Thyroid gland (tissue), 4 donors: ENCODE measurements around the gene HECTD4.

Experiments used
- POLR2A ChIP-seq, 2 donors: fragments of 450-650 bp; IDR thresholded peaks; one replicate each; pipeline ENCODE4 v1.6.1; 2017; ENCODE audit warnings: antibody characterized with exemption in 2 of 2, mild to moderate bottlenecking in 2 of 2, moderate library complexity in 1 of 2
- TF ChIP-seq, protein P1 (sequence below), 6 experiments: fragments of 200-600 bp in 3 of 6; fragments of 450-650 bp in 3 of 6; sonication (generic) in 3 of 6; IDR thresholded peaks; one replicate each; pipeline ENCODE4 v1.5.1; 2016 to 2019; ENCODE audit warnings: antibody characterized with exemption in 6 of 6, mild to moderate bottlenecking in 2 of 6, inconsistent platforms in 1 of 6, moderate library complexity in 1 of 6

DNA sequence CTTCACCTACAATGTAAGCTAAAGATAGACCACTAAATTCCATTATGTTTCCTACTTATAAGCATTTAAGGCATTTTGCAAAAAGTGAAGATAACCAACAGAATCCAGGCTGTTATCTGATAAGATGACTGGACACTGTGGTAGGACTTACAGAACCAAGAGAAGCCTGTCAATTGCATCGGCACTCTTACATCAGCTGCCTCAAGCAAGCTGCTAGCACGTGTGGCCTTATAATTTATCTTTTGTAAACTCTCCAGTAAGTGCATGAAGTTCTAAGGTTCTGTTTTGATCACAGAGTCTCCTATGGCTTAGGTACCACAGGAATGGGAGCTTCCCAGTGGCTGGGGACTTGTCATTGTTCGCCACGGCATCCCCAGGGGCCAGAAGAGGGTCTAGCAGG is 168.2 kb downstream of the HECTD4 start:
- TF ChIP-seq, protein P1, sequence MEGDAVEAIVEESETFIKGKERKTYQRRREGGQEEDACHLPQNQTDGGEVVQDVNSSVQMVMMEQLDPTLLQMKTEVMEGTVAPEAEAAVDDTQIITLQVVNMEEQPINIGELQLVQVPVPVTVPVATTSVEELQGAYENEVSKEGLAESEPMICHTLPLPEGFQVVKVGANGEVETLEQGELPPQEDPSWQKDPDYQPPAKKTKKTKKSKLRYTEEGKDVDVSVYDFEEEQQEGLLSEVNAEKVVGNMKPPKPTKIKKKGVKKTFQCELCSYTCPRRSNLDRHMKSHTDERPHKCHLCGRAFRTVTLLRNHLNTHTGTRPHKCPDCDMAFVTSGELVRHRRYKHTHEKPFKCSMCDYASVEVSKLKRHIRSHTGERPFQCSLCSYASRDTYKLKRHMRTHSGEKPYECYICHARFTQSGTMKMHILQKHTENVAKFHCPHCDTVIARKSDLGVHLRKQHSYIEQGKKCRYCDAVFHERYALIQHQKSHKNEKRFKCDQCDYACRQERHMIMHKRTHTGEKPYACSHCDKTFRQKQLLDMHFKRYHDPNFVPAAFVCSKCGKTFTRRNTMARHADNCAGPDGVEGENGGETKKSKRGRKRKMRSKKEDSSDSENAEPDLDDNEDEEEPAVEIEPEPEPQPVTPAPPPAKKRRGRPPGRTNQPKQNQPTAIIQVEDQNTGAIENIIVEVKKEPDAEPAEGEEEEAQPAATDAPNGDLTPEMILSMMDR (IDR thresholded peaks at IDR 0.05) = no peak
- TF ChIP-seq POLR2A (IDR thresholded peaks at IDR 0.05) = no peak
